ENCODE results near the gene ASCC1.
A peak's percentile ranks its signal among the peaks of the same experiment; 100 is the strongest.

The ASCC1 gene

DNA sequence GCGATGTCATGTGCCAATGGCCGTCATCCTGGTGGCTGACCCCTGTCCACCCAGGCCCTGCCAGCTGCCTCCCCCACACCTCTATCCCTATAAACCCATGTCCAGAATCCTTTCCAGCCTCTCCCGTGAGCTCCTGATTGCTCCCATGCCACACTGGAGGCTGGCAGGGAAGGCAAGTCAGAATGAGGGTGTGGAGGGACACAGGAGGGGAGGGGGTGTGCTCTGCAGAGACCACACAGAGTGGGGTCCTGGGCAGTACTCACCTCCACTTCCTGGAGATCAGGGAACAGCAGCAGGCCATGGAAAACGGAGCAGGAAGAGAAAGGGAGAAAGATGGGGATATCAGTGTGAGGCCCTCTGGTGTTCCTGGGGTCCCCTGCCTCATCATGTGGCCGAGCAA is 143.4 kb downstream of the ASCC1 start:
- Histone ChIP-seq H3K9me3 (replicated peaks in 1 of 11) (no peaks in the 10 kb centered on the region; a peak in 1 of 22 replicates), H3K4me3 (no peak overlapping the region), H3K27ac (no peak overlapping the region), H3K4me1 (peaks cover 5 to 59% (median 51%) of the 10 kb centered on the region in 10 experiments; a peak in 17 of 20 replicates), H4K20me1 (no peaks in the 10 kb centered on the region), H3K9ac (no peak overlapping the region), H3K36me3 (no peaks in the 10 kb centered on the region), H3K27me3 (0 out of 22 replicates have a peak, but pooled peaks cover 0 to 3% (median 0%) of the 10 kb centered on the region in 11 experiments), H3K4me2 (peak overlapping the region in 1 of 11 experiments; percentile 85; a peak in 1 of 22 replicates)
- TF ChIP-seq Cebpa-rat (IDR thresholded peaks at IDR 0.05) = no peak

DNA sequence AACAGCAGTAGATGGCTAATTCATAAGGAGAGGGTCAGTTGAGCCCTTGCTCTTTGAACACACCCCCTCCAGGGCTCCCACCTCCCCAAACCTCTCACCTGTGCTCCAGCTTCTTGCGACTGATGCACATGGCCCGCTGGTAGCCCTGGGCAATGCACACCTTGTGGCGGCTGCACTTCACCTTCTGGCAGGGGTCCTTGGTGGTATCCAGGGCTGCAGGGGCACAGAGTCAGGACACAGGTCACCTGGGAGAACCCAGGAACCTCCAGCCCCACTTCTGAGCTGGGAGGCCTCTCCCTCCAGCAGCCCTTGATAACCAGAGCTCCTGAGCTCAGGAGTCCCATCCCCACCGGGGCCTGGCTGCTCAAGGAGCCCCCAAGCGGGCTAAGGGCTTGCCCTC is 144.0 kb downstream of the ASCC1 start:
- Histone ChIP-seq H3K4me2 (no peak overlapping the region), H3K27me3 (0 out of 22 replicates have a peak, but pooled peaks cover 0 to 3% (median 0%) of the 10 kb centered on the region in 11 experiments), H3K9me3 (replicated peaks in 1 of 11) (no peaks in the 10 kb centered on the region; a peak in 1 of 22 replicates), H3K4me3 (no peak overlapping the region), H3K27ac (no peak overlapping the region), H3K9ac (no peak overlapping the region), H3K36me3 (no peaks in the 10 kb centered on the region), H4K20me1 (no peaks in the 10 kb centered on the region), H3K4me1 (peaks cover 5 to 59% (median 51%) of the 10 kb centered on the region in 10 experiments; a peak in 17 of 20 replicates)
- TF ChIP-seq Cebpa-rat (IDR thresholded peaks at IDR 0.05) = no peak

DNA sequence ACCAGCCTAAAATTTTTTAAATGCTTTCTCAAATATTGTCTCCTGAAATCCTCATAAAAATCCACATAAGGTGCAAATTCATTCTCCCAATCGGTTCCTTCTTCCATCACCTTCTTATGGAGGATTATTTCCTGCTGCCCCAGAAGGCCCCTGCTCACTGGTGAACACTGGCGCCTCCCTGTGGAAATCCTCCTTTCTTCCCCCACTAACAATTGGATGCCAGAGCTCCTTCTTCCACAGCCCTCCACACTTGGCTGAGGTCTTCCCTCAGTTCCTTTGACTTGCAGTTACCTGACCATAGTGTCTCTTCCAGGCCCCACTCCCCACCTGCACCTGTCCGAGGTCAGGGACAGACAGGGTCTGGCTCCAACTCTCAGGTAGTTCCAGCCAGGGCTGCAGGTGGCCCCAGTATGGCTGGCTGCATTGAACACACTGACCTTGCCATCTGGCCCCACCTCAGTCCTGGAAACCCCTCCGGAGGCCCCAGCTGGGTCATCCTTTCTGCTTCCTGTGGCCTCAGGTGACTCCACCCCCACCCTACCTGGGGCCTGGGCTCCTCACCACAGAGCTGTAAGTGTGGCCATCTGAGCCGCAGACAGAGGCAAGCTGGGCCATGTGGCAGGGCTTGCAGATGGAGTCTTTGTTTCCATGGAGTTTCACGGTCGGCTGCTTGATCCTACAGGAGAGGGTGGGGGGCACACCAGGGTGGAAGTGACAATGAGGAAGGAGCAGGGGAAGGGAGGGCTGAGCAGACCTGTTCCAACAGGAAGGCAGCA is 146.1 kb downstream of the ASCC1 start:
- no peak for TF ChIP-seq Cebpa-rat (IDR thresholded peaks at IDR 0.05)
- Histone ChIP-seq H3K4me3 (no peak overlapping the region), H3K36me3 (no peaks in the 10 kb centered on the region), H3K27ac (no peak overlapping the region), H3K9me3 (replicated peaks in 1 of 11) (no peaks in the 10 kb centered on the region; a peak in 1 of 22 replicates), H3K4me2 (peak overlapping the region in 9 of 11 experiments; percentile 15 to 64 (median 44); a peak in 15 of 22 replicates), H3K27me3 (no peaks in the 10 kb centered on the region), H3K9ac (no peak overlapping the region), H4K20me1 (no peaks in the 10 kb centered on the region), H3K4me1 (peaks cover 5 to 44% (median 38%) of the 10 kb centered on the region in 10 experiments; a peak in 17 of 20 replicates)

DNA sequence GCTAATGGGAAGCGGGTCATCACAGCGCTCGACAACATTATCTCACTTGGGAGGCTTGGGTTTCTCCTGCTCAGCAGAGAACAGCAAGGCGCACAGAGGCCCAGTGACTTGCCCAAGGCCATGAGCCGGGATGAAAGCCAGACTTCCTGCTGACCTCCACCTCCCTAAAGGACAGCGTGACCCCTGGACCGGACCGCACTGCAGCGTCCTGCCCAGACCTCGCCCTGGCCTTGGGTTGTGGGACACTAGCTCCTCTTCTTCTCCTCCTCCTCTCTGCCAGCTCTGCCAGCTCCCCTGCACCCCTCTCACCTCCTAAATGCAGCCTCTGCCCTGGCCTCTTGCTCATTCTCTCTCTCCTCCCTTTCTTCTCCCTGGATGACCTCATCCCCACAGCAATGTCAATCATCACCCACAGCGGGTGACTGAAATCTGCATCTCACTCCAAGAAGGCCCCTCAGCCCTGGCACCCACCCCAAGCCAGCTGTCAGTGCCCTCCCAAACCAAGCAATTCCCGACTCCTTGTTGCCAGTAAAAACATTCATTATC is 147.1 kb downstream of the ASCC1 start:
- no peak overlapping the region for H3K9ac ChIP-seq
- H3K36me3 ChIP-seq = no peaks in the 10 kb centered on the region
- no peak overlapping the region for H3K4me3 ChIP-seq
- H4K20me1 ChIP-seq = no peaks in the 10 kb centered on the region
- H3K27me3 ChIP-seq = no peaks in the 10 kb centered on the region
- H3K9me3 ChIP-seq (replicated peaks in 1 of 11) = no peaks in the 10 kb centered on the region; a peak in 1 of 22 replicates
- peaks cover 5 to 34% (median 28%) of the 10 kb centered on the region in 10 experiments; a peak in 17 of 20 replicates for H3K4me1 ChIP-seq
- no peak overlapping the region for H3K27ac ChIP-seq
- H3K4me2 ChIP-seq = no peak overlapping the region
- no peak for TF ChIP-seq Cebpa-rat (IDR thresholded peaks at IDR 0.05)

DNA sequence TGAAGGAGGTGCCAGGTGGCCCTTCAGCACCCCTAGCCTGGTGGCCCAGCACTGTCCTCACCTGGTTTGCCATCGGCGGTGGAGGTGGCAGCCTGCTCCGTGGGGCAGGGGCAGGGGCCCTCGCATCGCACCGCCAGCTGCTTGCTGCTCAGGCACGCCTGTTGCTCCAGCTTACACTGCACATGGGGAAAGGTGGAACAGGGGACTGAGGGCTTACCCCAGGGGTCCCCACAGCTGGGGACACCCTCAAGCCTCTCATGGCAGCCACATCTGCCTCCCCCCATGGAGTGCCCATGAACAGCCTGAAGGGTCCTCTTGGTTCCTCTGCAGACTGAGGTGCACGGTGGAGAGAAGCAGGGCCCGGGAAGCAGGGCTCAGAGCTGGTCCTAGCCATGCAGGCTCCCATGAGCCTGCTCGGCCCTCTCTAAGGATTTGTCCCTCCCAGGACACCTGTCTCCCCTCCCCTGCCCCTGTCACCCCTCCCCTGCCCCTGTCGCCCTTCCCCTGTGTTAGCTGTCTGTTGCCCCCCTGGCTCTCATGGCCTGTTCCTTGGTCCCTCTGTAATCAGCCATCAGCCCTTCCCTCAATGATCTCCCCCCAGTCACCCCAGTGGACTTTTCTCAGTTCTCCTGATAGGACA is 147.8 kb downstream of the ASCC1 start:
- Histone ChIP-seq H3K4me1 (peaks cover 5 to 27% (median 21%) of the 10 kb centered on the region in 10 experiments; a peak in 17 of 20 replicates), H3K27me3 (no peaks in the 10 kb centered on the region), H3K9me3 (replicated peaks in 1 of 11) (no peaks in the 10 kb centered on the region; a peak in 1 of 22 replicates), H3K27ac (no peak overlapping the region), H3K4me2 (peak overlapping the region in 1 of 11 experiments; percentile 10; a peak in 2 of 22 replicates), H3K36me3 (no peaks in the 10 kb centered on the region), H3K9ac (peak overlapping the region in 1 of 11 experiments; percentile 23; a peak in 1 of 22 replicates), H3K4me3 (no peak overlapping the region), H4K20me1 (no peaks in the 10 kb centered on the region)
- TF ChIP-seq Cebpa-rat (IDR thresholded peaks at IDR 0.05) = no peak

DNA sequence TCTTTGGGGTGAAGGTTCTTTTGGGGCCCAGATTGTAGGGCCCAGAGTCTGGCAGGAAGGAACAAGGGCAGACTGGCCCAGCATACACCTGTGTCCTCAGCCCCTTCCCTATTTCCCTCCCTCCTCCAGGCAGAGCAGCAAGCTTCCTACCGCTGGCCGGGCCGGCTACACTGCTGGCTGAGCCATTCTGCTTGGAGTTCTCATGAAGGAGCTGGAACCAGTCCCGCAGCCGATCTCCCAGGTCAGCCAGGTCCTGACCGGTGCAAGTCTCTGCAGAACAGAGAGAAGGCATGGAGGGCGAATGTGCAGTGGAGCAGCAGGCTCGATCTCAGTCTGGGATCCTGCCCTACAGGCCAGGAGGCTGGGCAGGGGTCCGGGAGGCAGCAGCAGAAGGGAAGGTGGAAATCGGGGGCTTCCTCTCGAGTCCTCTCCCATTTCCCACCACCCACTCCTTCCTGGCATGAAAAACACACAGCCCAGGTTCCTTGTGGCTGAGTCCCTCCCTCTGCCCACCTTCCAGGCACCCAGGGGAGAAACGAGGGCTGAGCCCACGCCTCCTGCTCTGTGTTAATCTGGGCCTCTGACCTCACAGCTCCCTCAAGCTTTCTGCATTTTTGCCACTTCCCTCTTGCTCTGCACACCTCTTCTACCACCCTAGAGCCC is 148.5 kb downstream of the ASCC1 start:
- Histone ChIP-seq H3K27me3 (no peaks in the 10 kb centered on the region), H4K20me1 (no peaks in the 10 kb centered on the region), H3K27ac (no peak overlapping the region), H3K4me2 (peak overlapping the region in 1 of 11 experiments; percentile 10; a peak in 2 of 22 replicates), H3K9ac (peak overlapping the region in 1 of 11 experiments; percentile 23; a peak in 1 of 22 replicates), H3K4me1 (peaks cover 5 to 22% (median 17%) of the 10 kb centered on the region in 10 experiments; a peak in 17 of 20 replicates), H3K9me3 (replicated peaks in 1 of 11) (no peaks in the 10 kb centered on the region; a peak in 1 of 22 replicates), H3K4me3 (no peak overlapping the region), H3K36me3 (no peaks in the 10 kb centered on the region)
- no peak for TF ChIP-seq Cebpa-rat (IDR thresholded peaks at IDR 0.05)

DNA sequence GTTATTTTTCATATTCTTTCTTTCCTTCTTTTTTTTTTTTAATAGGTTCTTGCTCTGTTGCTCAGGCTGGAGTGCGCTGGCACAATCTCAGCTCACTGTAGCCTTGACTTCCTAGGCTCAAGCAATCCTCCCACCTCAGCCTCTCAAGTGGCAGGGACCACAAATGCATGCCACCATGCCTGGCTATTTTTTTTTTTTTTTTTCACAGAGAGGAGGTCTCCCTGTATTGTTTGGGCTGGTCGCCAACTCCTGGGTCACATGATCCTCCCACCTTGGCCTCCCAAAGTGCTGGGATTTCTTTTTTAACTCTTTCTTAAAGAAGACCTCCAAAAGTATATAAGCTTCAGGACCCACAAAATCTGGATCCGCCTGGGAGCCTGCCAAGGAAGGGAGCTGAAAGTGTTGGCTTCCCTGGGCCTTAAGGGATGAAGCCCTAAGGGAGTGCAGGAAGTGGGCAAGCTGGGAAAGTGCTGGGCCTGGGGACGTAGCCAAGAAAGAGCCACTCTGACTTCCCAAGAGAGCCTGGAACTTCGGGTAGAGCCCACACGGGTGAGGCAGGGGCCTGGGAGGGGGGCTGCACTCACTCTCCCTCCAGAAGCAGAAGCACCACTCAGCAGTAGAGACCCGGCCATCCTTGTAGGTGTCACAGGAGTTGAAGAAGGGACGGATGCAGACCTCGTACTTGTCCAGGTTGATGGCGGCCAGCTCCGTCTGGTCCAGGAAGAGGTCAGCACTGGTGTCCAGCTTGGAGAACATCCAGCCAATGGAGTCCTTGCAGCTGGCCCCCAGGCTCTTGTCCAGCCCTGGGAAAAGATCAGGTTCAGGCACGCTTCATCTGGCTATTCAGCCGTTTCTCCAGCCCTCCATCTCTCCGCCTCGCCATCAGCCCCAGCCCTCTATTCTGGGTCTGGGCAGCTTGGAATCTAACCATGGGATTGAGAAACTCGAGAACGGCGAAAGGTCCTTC is 149.5 kb downstream of the ASCC1 start:
- TF ChIP-seq Cebpa-rat (IDR thresholded peaks at IDR 0.05) = no peak
- H3K9me3 ChIP-seq (replicated peaks in 1 of 11) = no peaks in the 10 kb centered on the region
- no peak overlapping the region for H3K4me2 ChIP-seq
- no peaks in the 10 kb centered on the region for H3K27me3 ChIP-seq
- H3K4me1 ChIP-seq = peaks cover 5 to 26% (median 20%) of the 10 kb centered on the region in 10 experiments; a peak in 17 of 20 replicates
- no peak overlapping the region for H3K27ac ChIP-seq
- H3K36me3 ChIP-seq = no peaks in the 10 kb centered on the region
- no peak overlapping the region for H3K4me3 ChIP-seq
- no peaks in the 10 kb centered on the region for H4K20me1 ChIP-seq
- peak overlapping the region in 1 of 11 experiments; percentile 26; a peak in 1 of 22 replicates for H3K9ac ChIP-seq

Data from BLaER1 treated with 17β-estradiol and CSF1 and Interleukin-3, amounts not matched to agents 10 nM and 100 nM (cell line).